Endothelial cell of umbilical vein (primary cell): ENCODE data around the gene NXN. TPM values are rescaled to one million over a fixed set of nuclear protein-coding genes. Genes with fewer than 3 reads are reported as not detected.

ENCODE experiments used
- BruUV-seq: library from RNA; stranded (reverse); fragments of 400-500 nt; replicated peaks from 2 replicates; lab custom pipeline; 2021; lab: Mats Ljungman, UMichigan
- CTCF ChIA-PET: fragments of 300-600, 350-600 bp; sonication (Branson Sonifier 250); formaldehyde crosslinking; loops from one replicate; lab custom pipeline; 2021; ENCODE audit warnings: antibody characterized with exemption, inconsistent platforms; lab: Charles Lee
- POLR2A ChIA-PET: fragments of 300-600, 350-600 bp; sonication (Branson Sonifier 250); formaldehyde crosslinking; loops from one replicate; lab custom pipeline; 2021; ENCODE audit warnings: antibody characterized with exemption, inconsistent platforms; lab: Charles Lee
- DNase-seq: peaks from one replicate; pipeline ENCODE4 v3.0.0-alpha.2; 2011; ENCODE audit warnings: low read depth, low spot score
- FAIRE-seq: peaks from 2 replicates; lab custom pipeline; 2011; peaks lifted over from hg19 to GRCh38; lab: Jason Lieb, UNC
- H2AFZ ChIP-seq: 2 replicates; pipeline ENCODE4 v1.6.0; 2012; ENCODE audit warnings: low read depth, low read length, control low read depth, inconsistent platforms
- H3K27ac ChIP-seq: 2 replicates; pipeline ENCODE4 v1.5.1; 2011; ENCODE audit warnings: low read depth, mild to moderate bottlenecking, control low read depth, low read length, moderate library complexity; ENCODE audit not compliant: insufficient read depth
- H3K27me3 ChIP-seq, 2 experiments: 2 replicates each; pipeline versions ENCODE4 v1.6.0 to v1.6.1; 2011; ENCODE audit warnings: low read length in 2 of 2, mixed read lengths in 1 of 2; ENCODE audit not compliant: control insufficient read depth in 2 of 2, insufficient read depth in 2 of 2
- H3K36me3 ChIP-seq, 2 experiments: 2 replicates in 1 of 2; 3 replicates in 1 of 2; pipeline ENCODE4 v1.5.1; 2011; ENCODE audit warnings: low read length in 2 of 2, mild to moderate bottlenecking in 1 of 2, moderate library complexity in 1 of 2; ENCODE audit not compliant: control insufficient read depth in 2 of 2, insufficient read depth in 2 of 2; ENCODE audit errors: extremely low read depth in 1 of 2
- H3K4me1 ChIP-seq: 3 replicates; pipeline ENCODE4 v1.5.1; 2011; ENCODE audit warnings: mild to moderate bottlenecking, low read length; ENCODE audit not compliant: control insufficient read depth, insufficient read depth; ENCODE audit errors: extremely low read depth
- H3K4me2 ChIP-seq: 2 replicates; pipeline ENCODE4 v1.6.1; 2011; ENCODE audit warnings: low read length, control low read depth, mixed read lengths; ENCODE audit not compliant: insufficient read depth
- H3K4me3 ChIP-seq, 3 experiments: fragments of 200-600 bp in 1 of 3; sonication (generic), shearing (Covaris generic) in 1 of 3; replicated peaks in 1 of 3; 2 replicates each; pipeline ENCODE4 v1.5.1; 2011 to 2016; ENCODE audit warnings: control low read depth in 3 of 3, low read length in 3 of 3, mild to moderate bottlenecking in 2 of 3, inconsistent platforms in 1 of 3, low read depth in 1 of 3, moderate library complexity in 1 of 3; ENCODE audit not compliant: insufficient read depth in 1 of 3
- H3K79me2 ChIP-seq: 2 replicates; pipeline ENCODE4 v1.6.0; 2012; ENCODE audit warnings: low read length, inconsistent platforms; ENCODE audit not compliant: control insufficient read depth, insufficient read depth
- H3K9ac ChIP-seq: replicated peaks from 2 replicates; pipeline ENCODE3; 2011; ENCODE audit warnings: low read length, control low read depth; ENCODE audit not compliant: insufficient read depth; ENCODE audit errors: extremely low read depth
- H3K9me1 ChIP-seq: replicated peaks from 3 replicates; pipeline ENCODE4 v1.6.0; 2011; ENCODE audit warnings: mild to moderate bottlenecking, low read length; ENCODE audit not compliant: control insufficient read depth, insufficient read depth; ENCODE audit errors: extremely low read depth
- H3K9me3 ChIP-seq: replicated peaks from 2 replicates; pipeline ENCODE4 v1.5.1; 2012; ENCODE audit warnings: low read length, inconsistent platforms; ENCODE audit not compliant: control insufficient read depth, insufficient read depth
- H4K20me1 ChIP-seq: replicated peaks from 2 replicates; pipeline ENCODE3; 2011; ENCODE audit warnings: mild to moderate bottlenecking, low read length; ENCODE audit not compliant: control insufficient read depth, insufficient read depth; ENCODE audit errors: extremely low read depth
- CTCF ChIP-seq, 2 donors: IDR thresholded peaks; 1 replicate in 1 of 2; 2 replicates in 1 of 2; pipeline ENCODE4 v1.5.1; 2011; ENCODE audit warnings: low read length in 2 of 2, mild to moderate bottlenecking in 2 of 2, moderate library complexity in 2 of 2, control low read depth in 1 of 2, inconsistent platforms in 1 of 2, low read depth in 1 of 2; ENCODE audit not compliant: insufficient read depth in 1 of 2; ENCODE audit errors: extremely low read depth in 1 of 2
- EZH2 ChIP-seq: IDR thresholded peaks from 2 replicates; pipeline ENCODE4 v1.6.1; 2012; ENCODE audit warnings: borderline replicate concordance, low read depth, mild to moderate bottlenecking, moderate library complexity, low read length, inconsistent platforms; ENCODE audit not compliant: severe bottlenecking
- POLR2AphosphoS5 ChIP-seq: IDR thresholded peaks from 2 replicates; pipeline ENCODE4 v1.6.1; 2012; ENCODE audit warnings: low read depth, mild to moderate bottlenecking, control low read depth, low read length, moderate library complexity; ENCODE audit not compliant: insufficient read depth
- dilution Hi-C: fragments of 300-500 bp; cut with MboI; formaldehyde crosslinking; loops from one replicate; pipeline ENCODE4 v1.15.0; 2019; ENCODE audit warnings: low sequenced_read_pairs; ENCODE audit not compliant: extremely low pct_ligation_motif_present
- intact Hi-C: fragments of 100-400 bp; cut with micrococcal nuclease; formaldehyde crosslinking; loops from one replicate; pipeline ENCODE4 v1.10.0; 2022
- polyA plus RNA-seq, 4 experiments: library from polyadenylated mRNA; depleted of rRNA in 3 of 4; stranded (reverse) in 3 of 4; unstranded in 1 of 4; fragments of >200 nt; gene quantifications; 2 replicates each; pipeline versions ENCODE4 v1.2.1 to v1.2.3, GENCODE V29; 2011 to 2012; ENCODE audit warnings: missing spikeins in 1 of 4
- total RNA-seq: library from RNA; stranded (reverse); gene quantifications from 2 replicates; pipeline ENCODE4 v1.2.3, GENCODE V29; 2021

Gene NXN
- total and polyA plus RNA-seq, 2 donors (not counting 3 experiments of a cell fraction or from before 2014, with no cell fraction given) = 69.5 to 77.3 TPM

- Histone ChIP-seq H2AFZ (peak overlapping the region; percentile 86), H3K9me3 (no peaks in the 10 kb centered on the region), H4K20me1 (no peaks in the 10 kb centered on the region), H3K27ac (no peak overlapping the region), H3K4me3 (peak overlapping the region; percentile 56 to 91 (median 61)), H3K9me1 (no peaks in the 10 kb centered on the region), H3K27me3 (no peaks in the 10 kb centered on the region), H3K4me2 (no peak overlapping the region), H3K4me1 (peaks cover 21% of the 10 kb centered on the region), H3K36me3 (no peaks in the 10 kb centered on the region), H3K79me2 (peaks cover 19% of the 10 kb centered on the region), H3K9ac (peak overlapping the region; percentile 51)
- dilution Hi-C loops (loop anchor here (25.0 kb wide), 1 partner anchor 192 kb away; the partner anchor contains the start of genes GLOD4 and MRM3), intact Hi-C loops (loop anchor here (1.0 to 5.0 kb wide), 3 partner anchors 47 to 77 kb away; no protein-coding TSS in a partner anchor)
- CTCF ChIA-PET = interaction anchor here (0.7 to 7.8 kb wide), 21 partner anchors 18 to 834 kb away, joined by 3 to 341 read pairs (median 4); partner anchors contain the start of genes GLOD4 and TIMM22
- FAIRE-seq (no peak), DNase-seq (no peak)
- BruUV-seq = no TSS peak
- no peak for TF ChIP-seq EZH2
- TF ChIP-seq POLR2AphosphoS5 = no peak
- TF ChIP-seq CTCF (IDR thresholded peaks at IDR 0.05; ENCODE audit: extremely low read depth in 1 of 2, insufficient read depth in 1 of 2, low read depth in 1 of 2, low read length in 2 of 2) = no peak
- POLR2A ChIA-PET = interaction anchor here (0.9 kb wide), 1 partner anchor 100 kb away, joined by 3 read pairs; no protein-coding TSS in a partner anchor
Measured at GRCh38 chr17:979212-979538, 401 bp downstream of the NXN start.
